Endodermal cell (in vitro differentiated cells): ENCODE measurements around the gene PNRC2. TPM values are rescaled to one million over a fixed set of nuclear protein-coding genes. Genes with fewer than 3 reads are reported as not detected.

Source experiments
- DNase-seq: peaks from one replicate; pipeline ENCODE4 v3.0.0-alpha.2; 2017
- H3K27ac ChIP-seq: 2 replicates; pipeline ENCODE4 v1.5.1; 2013; ENCODE audit warnings: mild to moderate bottlenecking, low read depth, low read length, moderate library complexity
- H3K27me3 ChIP-seq: 2 replicates; pipeline ENCODE4 v1.6.1; 2013; ENCODE audit warnings: mild to moderate bottlenecking, low read length, moderate library complexity; ENCODE audit not compliant: insufficient read depth, control insufficient read depth, poor library complexity, severe bottlenecking
- H3K36me3 ChIP-seq: 2 replicates; pipeline ENCODE4 v1.7.0; 2013; ENCODE audit warnings: mild to moderate bottlenecking, low read length, moderate library complexity; ENCODE audit not compliant: control insufficient read depth, insufficient read depth
- H3K4me1 ChIP-seq: one replicate; pipeline ENCODE4 v1.7.0; 2013; ENCODE audit warnings: low read length; ENCODE audit not compliant: control insufficient read depth, insufficient read depth
- H3K4me3 ChIP-seq: 2 replicates; pipeline ENCODE4 v1.5.1; 2013; ENCODE audit warnings: mild to moderate bottlenecking, low read length, moderate library complexity
- H3K9ac ChIP-seq: 2 replicates; pipeline ENCODE4 v1.6.1; 2013; ENCODE audit warnings: mild to moderate bottlenecking, low read length, moderate library complexity; ENCODE audit not compliant: poor library complexity, severe bottlenecking; ENCODE audit errors: extremely low read depth
- H3K9me3 ChIP-seq: 2 replicates; pipeline ENCODE4 v1.6.1; 2013; ENCODE audit warnings: mild to moderate bottlenecking, low read length, moderate library complexity; ENCODE audit not compliant: control insufficient read depth
- H3K27ac Mint-ChIP-seq: 2 replicates; pipeline ENCODE4 v1.8.0; 2020; ENCODE audit warnings: mixed read lengths
- H3K27me3 Mint-ChIP-seq: 2 replicates; pipeline ENCODE4 v1.8.0; 2021; ENCODE audit warnings: mild to moderate bottlenecking, mixed read lengths; ENCODE audit not compliant: insufficient read depth
- H3K36me3 Mint-ChIP-seq: 2 replicates; pipeline ENCODE4 v1.8.0; 2020; ENCODE audit warnings: low read depth, mixed read lengths
- H3K4me1 Mint-ChIP-seq: 2 replicates; pipeline ENCODE4 v1.8.0; 2020; ENCODE audit warnings: mixed read lengths
- H3K4me3 Mint-ChIP-seq: 2 replicates; pipeline ENCODE4 v1.8.0; 2020; ENCODE audit warnings: mild to moderate bottlenecking, moderate library complexity, mixed read lengths
- H3K9me3 Mint-ChIP-seq: 2 replicates; pipeline ENCODE4 v1.8.0; 2020; ENCODE audit warnings: mild to moderate bottlenecking, mixed read lengths
- CTCF ChIP-seq: fragments of 200-600 bp; sonication (generic); conservative IDR thresholded peaks from 2 replicates; pipeline ENCODE4 v1.5.0; 2021; ENCODE audit warnings: antibody characterized with exemption, mild to moderate bottlenecking
- WGBS, 2 experiments: methylation state at CpG; one replicate each; pipeline versions ENCODE4 v1.1.5 to v1.1.7; 2013; ENCODE audit warnings: missing lambda C conversion rate in 2 of 2, mixed read lengths in 1 of 2; ENCODE audit not compliant: insufficient coverage in 1 of 2, insufficient read length in 1 of 2; 5-methylcytosine and 5-hydroxymethylcytosine counted together
- total RNA-seq, 2 donors: library from RNA; stranded (reverse); fragmentation: NEBNext Ultra II Directional in 1 of 2; extraction: Animal tissue kit (Norgen Biotek cat#: 25700) in 1 of 2; gene quantifications; 2 replicates in 1 of 2; 3 replicates in 1 of 2; pipeline ENCODE4 v1.2.1, GENCODE V29; 2021

PNRC2 gene
- total RNA-seq, 2 donors from 2014 or later, result 107 to 108 TPM

- Histone ChIP-seq H3K9me3 (no peaks in the 10 kb centered on the region), H3K27ac (no peak overlapping the region), H3K4me3 (no peak overlapping the region), H3K4me1 (no peaks in the 10 kb centered on the region), H3K27me3 (peaks cover 87% of the 10 kb centered on the region), H3K9ac (no peak overlapping the region), H3K36me3 (no peaks in the 10 kb centered on the region)
- H3K36me3 Mint-ChIP-seq, result peaks cover 5% of the 10 kb centered on the region
- DNase-seq, result no peak
- H3K4me1 Mint-ChIP-seq, result peaks cover 22% of the 10 kb centered on the region
- TF ChIP-seq CTCF, result no peak
- H3K27ac Mint-ChIP-seq, result no peak overlapping the region
- H3K9me3 Mint-ChIP-seq, result peaks cover 7% of the 10 kb centered on the region
- 91% methylated on average over 2 of the region's 3 CpGs; no CpG with 5 or more reads in 1 of the 2 experiments for WGBS, 2 experiments
- H3K27me3 Mint-ChIP-seq, result peaks cover 79% of the 10 kb centered on the region
- H3K4me3 Mint-ChIP-seq, result no peak overlapping the region
Observed at GRCh38 chr1:23999156-23999671, 39.6 kb downstream of the PNRC2 start.

DNA sequence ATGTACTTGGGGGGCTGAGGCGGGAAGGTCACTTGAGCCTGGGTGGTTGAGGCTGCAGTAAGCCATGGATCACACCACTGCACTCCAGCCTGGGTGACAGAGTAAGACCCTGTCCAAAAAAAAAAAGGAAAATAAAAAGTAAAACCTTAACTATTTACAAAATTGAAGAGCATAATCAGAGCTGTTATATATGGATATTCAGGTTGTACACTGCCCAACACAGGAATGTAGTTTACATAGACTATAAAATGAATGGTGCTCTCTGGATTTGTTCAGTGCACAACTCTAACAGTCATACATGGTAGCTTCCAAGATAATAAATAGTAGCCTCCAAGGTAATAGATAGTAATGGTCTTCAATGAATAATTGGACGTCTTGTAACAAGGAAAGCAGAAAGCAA is 43.1 kb downstream of the PNRC2 start:
- peaks cover 77% of the 10 kb centered on the region for H3K27me3 ChIP-seq
- H3K4me3 ChIP-seq, result no peak overlapping the region
- Mint-ChIP-seq H3K4me3 (no peak overlapping the region), H3K27me3 (peaks cover 72% of the 10 kb centered on the region), H3K4me1 (peaks cover 22% of the 10 kb centered on the region), H3K9me3 (no peaks in the 10 kb centered on the region), H3K27ac (no peak overlapping the region), H3K36me3 (no peaks in the 10 kb centered on the region)
- no peak for DNase-seq
- H3K9ac ChIP-seq, result no peak overlapping the region
- no peaks in the 10 kb centered on the region for H3K4me1 ChIP-seq
- H3K27ac ChIP-seq, result no peak overlapping the region
- WGBS, 2 experiments, result 43 to 57% methylated on average over 1 to 2 of the region's 2 CpGs
- no peaks in the 10 kb centered on the region for H3K9me3 ChIP-seq
- no peak for TF ChIP-seq CTCF
- H3K36me3 ChIP-seq, result no peaks in the 10 kb centered on the region

GRCh38 chr1:24003331-24003972 is 43.8 kb downstream of the PNRC2 start:
- H3K4me1 ChIP-seq, result no peaks in the 10 kb centered on the region
- H3K27ac ChIP-seq, result no peak overlapping the region
- 13 to 21% methylated on average over 3 to 4 of the region's 4 CpGs for WGBS, 2 experiments
- H3K27me3 ChIP-seq, result peaks cover 71% of the 10 kb centered on the region
- Mint-ChIP-seq H3K27me3 (peaks cover 66% of the 10 kb centered on the region), H3K4me1 (peaks cover 19% of the 10 kb centered on the region), H3K9me3 (no peaks in the 10 kb centered on the region), H3K36me3 (no peaks in the 10 kb centered on the region), H3K4me3 (no peak overlapping the region), H3K27ac (no peak overlapping the region)
- H3K4me3 ChIP-seq, result no peak overlapping the region
- H3K36me3 ChIP-seq, result no peaks in the 10 kb centered on the region
- H3K9ac ChIP-seq, result no peak overlapping the region
- H3K9me3 ChIP-seq, result no peaks in the 10 kb centered on the region
- DNase-seq, result no peak
- no peak for TF ChIP-seq CTCF
